ENCODE measurements around the gene P2RY14. TPM values are rescaled to one million over a fixed set of nuclear protein-coding genes. Genes with fewer than 3 reads are reported as not detected.

Gene P2RY14
- total and polyA plus RNA-seq, 7 experiments from 2014 or later = 0.11 to 5.7 (median 0.27) TPM; not detected in 2

GRCh38 chr3:151224268-151224866 lies 54.0 kb downstream of the P2RY14 start:
- ATAC-seq = no peak

GRCh38 chr3:151219056-151219455 lies 59.3 kb downstream of the P2RY14 start:
- no peak for DNase-seq
- Mint-ChIP-seq H3K27me3 (no peaks in the 10 kb centered on the region), H3K4me3 (no peak overlapping the region), H3K27ac (no peak overlapping the region), H3K9me3 (peaks cover 0 to 30% (median 9%) of the 10 kb centered on the region in 11 donors), H3K4me1 (peaks cover 0 to 6% (median 0%) of the 10 kb centered on the region in 7 donors), H3K36me3 (peaks cover 4 to 37% (median 9%) of the 10 kb centered on the region in 5 donors)
- H3K4me3 ChIP-seq (ENCODE audit: low read length) = no peak overlapping the region
- CTCF ChIA-PET = interaction anchor here (0.7 kb wide), 1 partner anchor 9 kb away, joined by 4 read pairs; no protein-coding TSS in a partner anchor
- intact Hi-C loops (cut with micrococcal nuclease) = no loop called here
- H3K27ac ChIP-seq (ENCODE audit: low read depth, low read length) = no peak overlapping the region
- H3K27me3 ChIP-seq (ENCODE audit: control insufficient read depth in 2 of 2, insufficient read depth in 2 of 2, low read length in 2 of 2) = no peaks in the 10 kb centered on the region
- H3K4me1 ChIP-seq (ENCODE audit: control insufficient read depth in 2 of 2, insufficient read depth in 2 of 2, low read length in 2 of 2) = no peaks in the 10 kb centered on the region
- POLR2A ChIA-PET = interaction anchor here (0.6 to 1.2 kb wide), 4 partner anchors 9 to 812 kb away, joined by 3 to 4 read pairs (median 4); no protein-coding TSS in a partner anchor
- no peak for ATAC-seq
- H3K9me3 ChIP-seq (ENCODE audit: control insufficient read depth in 2 of 3, low read length in 3 of 3) = no peaks in the 10 kb centered on the region
- no peaks in the 10 kb centered on the region for H3K36me3 ChIP-seq (ENCODE audit: control insufficient read depth in 2 of 3, insufficient read depth in 3 of 3, low read length in 3 of 3)

More at GRCh38 chr3:151224268-151224866, 54.0 kb downstream of the P2RY14 start:
- POLR2A ChIA-PET = interaction anchor here (0.6 to 1.0 kb wide), 4 partner anchors 8 to 54 kb away, joined by 3 read pairs; partner anchors contain the start of gene P2RY14
- Histone ChIP-seq H3K36me3 (ENCODE audit: control insufficient read depth in 2 of 3, insufficient read depth in 3 of 3, low read length in 3 of 3) (no peaks in the 10 kb centered on the region), H3K9me3 (ENCODE audit: control insufficient read depth in 2 of 3, low read length in 3 of 3) (no peaks in the 10 kb centered on the region), H3K4me3 (ENCODE audit: low read length) (no peak overlapping the region), H3K27me3 (ENCODE audit: control insufficient read depth in 2 of 2, insufficient read depth in 2 of 2, low read length in 2 of 2) (no peaks in the 10 kb centered on the region), H3K27ac (ENCODE audit: low read depth, low read length) (no peak overlapping the region), H3K4me1 (ENCODE audit: control insufficient read depth in 2 of 2, insufficient read depth in 2 of 2, low read length in 2 of 2) (peaks cover 0 to 9% of the 10 kb centered on the region in 2 donors)
- Mint-ChIP-seq H3K27ac (peak overlapping the region in 6 of 9 donors; percentile 3 to 56 (median 15)), H3K27me3 (no peaks in the 10 kb centered on the region), H3K4me3 (peak overlapping the region in 1 of 10 donors; percentile 30), H3K9me3 (peaks cover 0 to 30% (median 9%) of the 10 kb centered on the region in 11 donors), H3K36me3 (peaks cover 4 to 35% (median 9%) of the 10 kb centered on the region in 5 donors), H3K4me1 (peaks cover 9 to 47% (median 31%) of the 10 kb centered on the region in 7 donors)
- intact Hi-C loops (cut with micrococcal nuclease) = no loop called here
- CTCF ChIA-PET = interaction anchor here (0.6 to 7.2 kb wide), 9 partner anchors 13 to 995 kb away, joined by 3 to 133 read pairs (median 4); partner anchors contain the start of gene P2RY14
- DNase-seq = no peak

GRCh38 chr3:151218136-151218535 lies 60.2 kb downstream of the P2RY14 start:
- POLR2A ChIA-PET = interaction anchor here (0.5 to 1.6 kb wide), 4 partner anchors 18 to 1006 kb away, joined by 3 to 5 read pairs (median 3); no protein-coding TSS in a partner anchor

GRCh38 chr3:151216641-151217607 lies 61.4 kb downstream of the P2RY14 start:
- Histone ChIP-seq H3K4me3 (ENCODE audit: low read length) (no peak overlapping the region), H3K27ac (ENCODE audit: low read depth, low read length) (no peak overlapping the region), H3K36me3 (ENCODE audit: control insufficient read depth in 2 of 3, insufficient read depth in 3 of 3, low read length in 3 of 3) (no peaks in the 10 kb centered on the region), H3K4me1 (ENCODE audit: control insufficient read depth in 2 of 2, insufficient read depth in 2 of 2, low read length in 2 of 2) (no peaks in the 10 kb centered on the region), H3K27me3 (ENCODE audit: control insufficient read depth in 2 of 2, insufficient read depth in 2 of 2, low read length in 2 of 2) (no peaks in the 10 kb centered on the region), H3K9me3 (ENCODE audit: control insufficient read depth in 2 of 3, low read length in 3 of 3) (no peaks in the 10 kb centered on the region)
- Mint-ChIP-seq H3K4me1 (peaks cover 0 to 12% (median 0%) of the 10 kb centered on the region in 7 donors), H3K36me3 (peaks cover 0 to 25% (median 4%) of the 10 kb centered on the region in 5 donors), H3K4me3 (no peak overlapping the region), H3K27me3 (no peaks in the 10 kb centered on the region), H3K27ac (no peak overlapping the region), H3K9me3 (peaks cover 0 to 16% (median 5%) of the 10 kb centered on the region in 11 donors)
- ATAC-seq = no peak
- ChIA-PET CTCF (interaction anchor here (1.0 to 1.6 kb wide), 6 partner anchors 9 to 49 kb away, joined by 3 to 5 read pairs (median 3); no protein-coding TSS in a partner anchor), POLR2A (interaction anchor here (0.6 to 1.6 kb wide), 4 partner anchors 16 to 1008 kb away, joined by 3 to 5 read pairs (median 3); no protein-coding TSS in a partner anchor)
- no peak for DNase-seq
- intact Hi-C loops (cut with micrococcal nuclease) = no loop called here

More at GRCh38 chr3:151218136-151218535, 60.2 kb downstream of the P2RY14 start:
- ATAC-seq = no peak
- peaks cover 0 to 26% (median 9%) of the 10 kb centered on the region in 11 donors for H3K9me3 Mint-ChIP-seq
- peaks cover 0 to 10% (median 0%) of the 10 kb centered on the region in 7 donors for H3K4me1 Mint-ChIP-seq
- peaks cover 4 to 36% (median 9%) of the 10 kb centered on the region in 5 donors for H3K36me3 Mint-ChIP-seq
- no peak overlapping the region for H3K27ac Mint-ChIP-seq
- CTCF ChIA-PET = interaction anchor here (0.6 to 1.6 kb wide), 5 partner anchors 9 to 50 kb away, joined by 3 to 5 read pairs (median 3); no protein-coding TSS in a partner anchor
- DNase-seq = no peak
- H3K36me3 ChIP-seq (ENCODE audit: control insufficient read depth in 2 of 3, insufficient read depth in 3 of 3, low read length in 3 of 3) = no peaks in the 10 kb centered on the region
- H3K27me3 ChIP-seq (ENCODE audit: control insufficient read depth in 2 of 2, insufficient read depth in 2 of 2, low read length in 2 of 2) = no peaks in the 10 kb centered on the region
- no peak overlapping the region for H3K4me3 Mint-ChIP-seq
- H3K27me3 Mint-ChIP-seq = no peaks in the 10 kb centered on the region
- no peak overlapping the region for H3K4me3 ChIP-seq (ENCODE audit: low read length)
- intact Hi-C loops (cut with micrococcal nuclease) = no loop called here
- H3K4me1 ChIP-seq (ENCODE audit: control insufficient read depth in 2 of 2, insufficient read depth in 2 of 2, low read length in 2 of 2) = no peaks in the 10 kb centered on the region
- no peaks in the 10 kb centered on the region for H3K9me3 ChIP-seq (ENCODE audit: control insufficient read depth in 2 of 3, low read length in 3 of 3)
- no peak overlapping the region for H3K27ac ChIP-seq (ENCODE audit: low read depth, low read length)

GRCh38 chr3:151214459-151214858 lies 63.9 kb downstream of the P2RY14 start:
- Histone ChIP-seq H3K4me3 (ENCODE audit: low read length) (no peak overlapping the region), H3K27me3 (ENCODE audit: control insufficient read depth in 2 of 2, insufficient read depth in 2 of 2, low read length in 2 of 2) (no peaks in the 10 kb centered on the region), H3K9me3 (ENCODE audit: control insufficient read depth in 2 of 3, low read length in 3 of 3) (no peaks in the 10 kb centered on the region), H3K4me1 (ENCODE audit: control insufficient read depth in 2 of 2, insufficient read depth in 2 of 2, low read length in 2 of 2) (peaks cover 7 to 16% of the 10 kb centered on the region in 2 donors), H3K36me3 (ENCODE audit: control insufficient read depth in 2 of 3, insufficient read depth in 3 of 3, low read length in 3 of 3) (no peaks in the 10 kb centered on the region), H3K27ac (ENCODE audit: low read depth, low read length) (no peak overlapping the region)
- ChIA-PET POLR2A (interaction anchor here (0.6 kb wide), 1 partner anchor 72 kb away, joined by 3 read pairs; no protein-coding TSS in a partner anchor), CTCF (no interaction called here)
- Mint-ChIP-seq H3K36me3 (peaks cover 0 to 10% (median 0%) of the 10 kb centered on the region in 5 donors), H3K27ac (no peak overlapping the region), H3K4me1 (peaks cover 5 to 31% (median 18%) of the 10 kb centered on the region in 7 donors), H3K4me3 (no peak overlapping the region), H3K9me3 (peaks cover 0 to 1% (median 0%) of the 10 kb centered on the region in 11 donors), H3K27me3 (no peaks in the 10 kb centered on the region)
- DNase-seq = no peak
- intact Hi-C loops (cut with micrococcal nuclease) = no loop called here
- no peak for ATAC-seq

GRCh38 chr3:151213881-151214280 lies 64.5 kb downstream of the P2RY14 start:
- no peak overlapping the region for H3K27ac ChIP-seq (ENCODE audit: low read depth, low read length)
- H3K4me3 ChIP-seq (ENCODE audit: low read length) = no peak overlapping the region
- Mint-ChIP-seq H3K4me1 (peaks cover 8 to 36% (median 24%) of the 10 kb centered on the region in 7 donors), H3K4me3 (no peak overlapping the region), H3K27ac (no peak overlapping the region), H3K36me3 (peaks cover 0 to 5% (median 0%) of the 10 kb centered on the region in 5 donors), H3K9me3 (peaks cover 0 to 1% (median 0%) of the 10 kb centered on the region in 11 donors), H3K27me3 (no peaks in the 10 kb centered on the region)
- H3K9me3 ChIP-seq (ENCODE audit: control insufficient read depth in 2 of 3, low read length in 3 of 3) = no peaks in the 10 kb centered on the region
- DNase-seq (no peak), ATAC-seq (no peak)
- intact Hi-C loops (cut with micrococcal nuclease) = no loop called here
- H3K4me1 ChIP-seq (ENCODE audit: control insufficient read depth in 2 of 2, insufficient read depth in 2 of 2, low read length in 2 of 2) = peaks cover 7 to 19% of the 10 kb centered on the region in 2 donors
- H3K27me3 ChIP-seq (ENCODE audit: control insufficient read depth in 2 of 2, insufficient read depth in 2 of 2, low read length in 2 of 2) = no peaks in the 10 kb centered on the region
- H3K36me3 ChIP-seq (ENCODE audit: control insufficient read depth in 2 of 3, insufficient read depth in 3 of 3, low read length in 3 of 3) = no peaks in the 10 kb centered on the region
- POLR2A ChIA-PET = interaction anchor here (1.1 kb wide), 1 partner anchor 32 kb away, joined by 4 read pairs; no protein-coding TSS in a partner anchor
- CTCF ChIA-PET = no interaction called here

All from naive thymus-derived CD4-positive, alpha-beta T cell (primary cell).